PC-9 (cell line): ENCODE results near the gene SLC35F6. TPM values are rescaled to one million over a fixed set of nuclear protein-coding genes. Genes with fewer than 3 reads are reported as not detected.

Experiments
- BruUV-seq: library from RNA; stranded (reverse); fragments of 400-500 nt; replicated peaks from 2 replicates; lab custom pipeline; 2021; lab: Mats Ljungman, UMichigan
- CTCF ChIA-PET: fragments of 300-600 bp; sonication (Branson Sonifier 250); formaldehyde crosslinking; loops from one replicate; lab custom pipeline; 2022; ENCODE audit warnings: antibody characterized with exemption; lab: Charles Lee
- POLR2A ChIA-PET: fragments of 300-600 bp; sonication (Branson Sonifier 250); formaldehyde crosslinking; loops from one replicate; lab custom pipeline; 2022; ENCODE audit warnings: antibody characterized with exemption; ENCODE audit not compliant: unreplicated experiment; lab: Charles Lee
- DNase-seq, 2 experiments: peaks; one replicate each; pipeline versions ENCODE4 v3.0.0 to v3.0.0-alpha.2; 2015 to 2022; ENCODE audit warnings: mixed read lengths in 1 of 2
- H2AFZ ChIP-seq: fragments of 200-600 bp; sonication (generic); 2 replicates; pipeline ENCODE4 v1.8.1; 2017; ENCODE audit warnings: antibody characterized with exemption
- H3F3A ChIP-seq: fragments of 200-600 bp; sonication (generic); 2 replicates; pipeline ENCODE4 v1.8.1; 2017; ENCODE audit warnings: antibody characterized with exemption, mild to moderate bottlenecking, low read depth; ENCODE audit not compliant: insufficient read depth
- H3K27ac ChIP-seq: fragments of 200-600 bp; sonication (generic); 2 replicates; pipeline ENCODE4 v1.6.1; 2016; ENCODE audit warnings: mixed run types
- H3K27me3 ChIP-seq: fragments of 200-600 bp; sonication (generic); 2 replicates; pipeline ENCODE4 v1.6.1; 2016; ENCODE audit warnings: low read depth, mixed run types; ENCODE audit not compliant: insufficient read depth
- H3K36me3 ChIP-seq: fragments of 200-600 bp; sonication (generic); 2 replicates; pipeline ENCODE4 v1.6.1; 2016; ENCODE audit warnings: low read depth, mixed run types
- H3K4me1 ChIP-seq: fragments of 200-600 bp; sonication (generic); replicated peaks from 2 replicates; pipeline ENCODE4 v1.6.1; 2016; ENCODE audit warnings: mixed run types; ENCODE audit not compliant: insufficient read depth
- H3K4me2 ChIP-seq: fragments of 200-600 bp; sonication (generic); 2 replicates; pipeline ENCODE4 v1.6.1; 2017; ENCODE audit warnings: mixed run types
- H3K4me3 ChIP-seq: fragments of 200-600 bp; sonication (generic); 2 replicates; pipeline ENCODE4 v1.6.1; 2016; ENCODE audit warnings: mixed run types
- H3K79me2 ChIP-seq: fragments of 200-600 bp; sonication (generic); 2 replicates; pipeline ENCODE4 v1.6.1; 2017; ENCODE audit warnings: low read depth, mixed run types
- H3K9me2 ChIP-seq: fragments of 200-600 bp; sonication (generic); 2 replicates; pipeline ENCODE4 v1.8.1; 2017; ENCODE audit warnings: mild to moderate bottlenecking; ENCODE audit not compliant: insufficient read depth
- H3K9me3 ChIP-seq: fragments of 200-600 bp; sonication (generic); 2 replicates; pipeline ENCODE4 v1.8.1; 2016; ENCODE audit warnings: low read depth; ENCODE audit not compliant: insufficient read depth
- H4K20me1 ChIP-seq: fragments of 200-600 bp; sonication (generic); 2 replicates; pipeline ENCODE4 v1.8.1; 2017; ENCODE audit not compliant: insufficient read depth
- CTCF ChIP-seq: fragments of 200-600 bp; sonication (generic); conservative IDR thresholded peaks from 2 replicates; pipeline ENCODE4 v1.6.1; 2017; ENCODE audit warnings: mixed run types, antibody characterized with exemption, mild to moderate bottlenecking, moderate library complexity
- EZH2 ChIP-seq: fragments of 200-600 bp; sonication (generic); IDR thresholded peaks from 2 replicates; pipeline ENCODE4 v1.8.0; 2017; ENCODE audit warnings: antibody characterized with exemption, low read depth
- intact Hi-C: fragments of 100-400 bp; cut with micrococcal nuclease; formaldehyde crosslinking; loops from one replicate; pipeline ENCODE4 v1.10.0; 2022; ENCODE audit not compliant: unreplicated experiment
- total RNA-seq: library from RNA; stranded (reverse); gene quantifications from 2 replicates; pipeline ENCODE4 v1.2.3, GENCODE V29; 2021

SLC35F6 gene
- total RNA-seq, 1 experiment from 2014 or later = 39.1 TPM

GRCh38 chr2:26743852-26744251 lies 20.2 kb upstream of the SLC35F6 start:
- Histone ChIP-seq H3K27me3 (no peaks in the 10 kb centered on the region), H2AFZ (no peak overlapping the region), H3K4me3 (no peak overlapping the region), H4K20me1 (no peaks in the 10 kb centered on the region), H3K4me2 (no peak overlapping the region), H3K4me1 (no peaks in the 10 kb centered on the region), H3K9me2 (no peaks in the 10 kb centered on the region), H3K9me3 (no peaks in the 10 kb centered on the region), H3F3A (no peaks in the 10 kb centered on the region), H3K27ac (no peak overlapping the region), H3K79me2 (no peaks in the 10 kb centered on the region), H3K36me3 (no peaks in the 10 kb centered on the region)
- no peak for DNase-seq
- no TSS peak for BruUV-seq
- intact Hi-C loops = loop anchor here (10.0 kb wide), 1 partner anchor 509 kb away; no protein-coding TSS in a partner anchor
- ChIA-PET CTCF (no interaction called here), POLR2A (no interaction called here)
- no peak for TF ChIP-seq CTCF
- no peak for TF ChIP-seq EZH2

DNA sequence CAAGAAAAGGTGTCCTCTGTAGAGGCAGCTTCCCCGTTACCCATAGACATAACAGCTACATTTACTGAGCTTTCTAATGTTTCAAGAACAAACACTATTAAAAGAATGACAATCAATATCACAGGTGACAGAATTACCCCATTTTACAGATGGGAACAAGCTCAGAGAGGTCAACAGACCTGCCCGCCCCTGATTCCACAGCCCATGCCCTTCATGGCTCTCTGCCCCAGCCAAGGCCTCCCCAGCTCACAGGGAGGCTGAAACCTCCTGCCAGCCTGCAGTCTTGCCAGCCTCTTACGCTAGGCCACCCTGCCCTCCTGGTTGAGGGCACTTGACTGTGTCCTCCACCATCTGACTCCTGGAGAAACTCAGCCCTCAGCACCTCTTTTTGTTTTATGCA lies 19.1 kb upstream of the SLC35F6 start:
- no TSS peak for BruUV-seq
- H3F3A ChIP-seq = no peaks in the 10 kb centered on the region
- DNase-seq = no peak
- H3K9me2 ChIP-seq = no peaks in the 10 kb centered on the region
- no peaks in the 10 kb centered on the region for H3K4me1 ChIP-seq
- CTCF ChIA-PET = interaction anchor here (0.6 to 0.7 kb wide), 4 partner anchors 14 to 312 kb away, joined by 3 to 6 read pairs (median 4); no protein-coding TSS in a partner anchor
- H4K20me1 ChIP-seq = no peaks in the 10 kb centered on the region
- H3K4me2 ChIP-seq = no peak overlapping the region
- no peaks in the 10 kb centered on the region for H3K27me3 ChIP-seq
- TF ChIP-seq CTCF = no peak
- no peak for TF ChIP-seq EZH2
- H3K9me3 ChIP-seq = no peaks in the 10 kb centered on the region
- H3K36me3 ChIP-seq = no peaks in the 10 kb centered on the region
- POLR2A ChIA-PET = interaction anchor here (0.7 kb wide), 1 partner anchor 315 kb away, joined by 3 read pairs; no protein-coding TSS in a partner anchor
- no peak overlapping the region for H2AFZ ChIP-seq
- intact Hi-C loops = loop anchor here (1.0 to 10.0 kb wide), 3 partner anchors 140 to 793 kb away; no protein-coding TSS in a partner anchor
- H3K27ac ChIP-seq = no peak overlapping the region
- H3K4me3 ChIP-seq = no peak overlapping the region
- H3K79me2 ChIP-seq = no peaks in the 10 kb centered on the region

GRCh38 chr2:26745609-26746327 lies 18.3 kb upstream of the SLC35F6 start:
- Histone ChIP-seq H3K4me1 (no peaks in the 10 kb centered on the region), H3K79me2 (no peaks in the 10 kb centered on the region), H3K9me3 (no peaks in the 10 kb centered on the region), H3K4me3 (no peak overlapping the region), H4K20me1 (no peaks in the 10 kb centered on the region), H3K9me2 (no peaks in the 10 kb centered on the region), H2AFZ (no peak overlapping the region), H3K27me3 (no peaks in the 10 kb centered on the region), H3K27ac (no peak overlapping the region), H3K4me2 (no peak overlapping the region), H3F3A (no peaks in the 10 kb centered on the region), H3K36me3 (no peaks in the 10 kb centered on the region)
- peak; percentile 63 to 71 for DNase-seq
- intact Hi-C loops = loop anchor here (1.0 to 10.0 kb wide), 3 partner anchors 140 to 793 kb away; no protein-coding TSS in a partner anchor
- no TSS peak for BruUV-seq
- CTCF ChIA-PET = interaction anchor here (0.6 to 0.7 kb wide), 2 partner anchors 24 to 289 kb away, joined by 3 read pairs; no protein-coding TSS in a partner anchor
- TF ChIP-seq EZH2 (no peak), CTCF (peak; percentile 98)
- POLR2A ChIA-PET = interaction anchor here (0.5 kb wide), 1 partner anchor 683 kb away, joined by 3 read pairs; no protein-coding TSS in a partner anchor
